Measurements from ENCODE around the gene ACOX2.

Gene ACOX2

GRCh38 chr3:58536501-58537411 is at the start of gene ACOX2:
ACOX2 (minus strand) TSS chr3:58537190; CDS start chr3:58535106, 2,084 bp downstream.
- DNase-seq (ENCODE audit: low spot score in 2 of 2), result no peak

GRCh38 chr3:58585994-58586393 is 49.0 kb upstream of the ACOX2 start:
- Mint-ChIP-seq H3K36me3 (no peaks in the 10 kb centered on the region), H3K4me1 (peaks cover 22% of the 10 kb centered on the region), H3K4me3 (peak overlapping the region; percentile 89), H3K27ac (no peak overlapping the region), H3K9me3 (peaks cover 2% of the 10 kb centered on the region)
- DNase-seq (ENCODE audit: low spot score in 2 of 2) (no peak), ATAC-seq (no peak)

More at GRCh38 chr3:58536501-58537411, at the start of gene ACOX2:
- Mint-ChIP-seq H3K4me1 (peaks cover 24% of the 10 kb centered on the region), H3K36me3 (no peaks in the 10 kb centered on the region), H3K27ac (no peak within 1 kb of the TSS), H3K9me3 (no peaks in the 10 kb centered on the region), H3K4me3 (no peak within 1 kb of the TSS)
- ATAC-seq, result no peak

- peak; percentile 86 for ATAC-seq
- H3K9me3 Mint-ChIP-seq, result peaks cover 2% of the 10 kb centered on the region
- H3K27ac Mint-ChIP-seq, result peak overlapping the region; percentile 40
- H3K36me3 Mint-ChIP-seq, result no peaks in the 10 kb centered on the region
- DNase-seq (ENCODE audit: low spot score in 2 of 2), result peak; percentile 31 to 70
- H3K4me1 Mint-ChIP-seq, result peaks cover 22% of the 10 kb centered on the region
- peak overlapping the region; percentile 89 for H3K4me3 Mint-ChIP-seq
Observed at GRCh38 chr3:58585005-58585786, 48.2 kb upstream of the ACOX2 start.

GRCh38 chr3:58584690-58585004 is 47.7 kb upstream of the ACOX2 start:
- ATAC-seq, result no peak
- Mint-ChIP-seq H3K4me1 (peaks cover 22% of the 10 kb centered on the region), H3K36me3 (no peaks in the 10 kb centered on the region), H3K27ac (peak overlapping the region; percentile 40), H3K9me3 (peaks cover 2% of the 10 kb centered on the region), H3K4me3 (peak overlapping the region; percentile 89)
- DNase-seq (ENCODE audit: low spot score in 2 of 2), result no peak

GRCh38 chr3:58581328-58582091 is 44.5 kb upstream of the ACOX2 start:
- no peak overlapping the region for H3K4me3 Mint-ChIP-seq
- no peak for DNase-seq (ENCODE audit: low spot score in 2 of 2)

GRCh38 chr3:58580826-58581327 is 43.9 kb upstream of the ACOX2 start:
- peaks cover 16% of the 10 kb centered on the region for H3K4me1 Mint-ChIP-seq
- no peaks in the 10 kb centered on the region for H3K9me3 Mint-ChIP-seq
- no peak overlapping the region for H3K27ac Mint-ChIP-seq
- ATAC-seq (no peak), DNase-seq (ENCODE audit: low spot score in 2 of 2) (no peak)
- no peak overlapping the region for H3K4me3 Mint-ChIP-seq
- no peaks in the 10 kb centered on the region for H3K36me3 Mint-ChIP-seq

More at GRCh38 chr3:58581328-58582091, 44.5 kb upstream of the ACOX2 start:
- H3K9me3 Mint-ChIP-seq, result peaks cover 2% of the 10 kb centered on the region
- H3K36me3 Mint-ChIP-seq, result no peaks in the 10 kb centered on the region
- no peak for ATAC-seq
- no peak overlapping the region for H3K27ac Mint-ChIP-seq
- peaks cover 22% of the 10 kb centered on the region for H3K4me1 Mint-ChIP-seq

- no peaks in the 10 kb centered on the region for H3K9me3 Mint-ChIP-seq
- H3K27ac Mint-ChIP-seq, result no peak overlapping the region
- ATAC-seq, result no peak
- H3K4me1 Mint-ChIP-seq, result no peaks in the 10 kb centered on the region
- H3K36me3 Mint-ChIP-seq, result no peaks in the 10 kb centered on the region
- DNase-seq (ENCODE audit: low spot score in 2 of 2), result no peak
- no peak overlapping the region for H3K4me3 Mint-ChIP-seq
Observed at GRCh38 chr3:58578873-58579272, 41.9 kb upstream of the ACOX2 start.

- H3K9me3 Mint-ChIP-seq, result no peaks in the 10 kb centered on the region
Observed at GRCh38 chr3:58577269-58577821, 40.4 kb upstream of the ACOX2 start, which contains the start of gene FAM107A. FAM107A (minus strand) TSS chr3:58577391; CDS start chr3:58569860, 7,531 bp downstream.

GRCh38 chr3:58576716-58577115 is 39.7 kb upstream of the ACOX2 start:
- no peak for DNase-seq (ENCODE audit: low spot score in 2 of 2)
- ATAC-seq, result no peak
- no peaks in the 10 kb centered on the region for H3K9me3 Mint-ChIP-seq
- no peaks in the 10 kb centered on the region for H3K4me1 Mint-ChIP-seq
- H3K27ac Mint-ChIP-seq, result no peak overlapping the region
- no peaks in the 10 kb centered on the region for H3K36me3 Mint-ChIP-seq
- no peak overlapping the region for H3K4me3 Mint-ChIP-seq

More at GRCh38 chr3:58577269-58577821, 40.4 kb upstream of the ACOX2 start, which contains the start of gene FAM107A:
- Mint-ChIP-seq H3K27ac (no peak within 1 kb of the TSS), H3K4me3 (no peak within 1 kb of the TSS), H3K4me1 (no peaks in the 10 kb centered on the region), H3K36me3 (no peaks in the 10 kb centered on the region)
- ATAC-seq (no peak), DNase-seq (ENCODE audit: low spot score in 2 of 2) (no peak)

GRCh38 chr3:58575971-58576652 is 39.1 kb upstream of the ACOX2 start:
- ATAC-seq, result no peak
- H3K36me3 Mint-ChIP-seq, result no peaks in the 10 kb centered on the region

GRCh38 chr3:58574682-58575081 is 37.7 kb upstream of the ACOX2 start:
- DNase-seq (ENCODE audit: low spot score in 2 of 2) (no peak), ATAC-seq (no peak)
- H3K4me3 Mint-ChIP-seq, result no peak overlapping the region
- no peak overlapping the region for H3K27ac Mint-ChIP-seq
- no peaks in the 10 kb centered on the region for H3K4me1 Mint-ChIP-seq
- no peaks in the 10 kb centered on the region for H3K9me3 Mint-ChIP-seq
- no peaks in the 10 kb centered on the region for H3K36me3 Mint-ChIP-seq

More at GRCh38 chr3:58575971-58576652, 39.1 kb upstream of the ACOX2 start:
- no peak overlapping the region for H3K27ac Mint-ChIP-seq
- no peaks in the 10 kb centered on the region for H3K9me3 Mint-ChIP-seq
- no peaks in the 10 kb centered on the region for H3K4me1 Mint-ChIP-seq
- no peak overlapping the region for H3K4me3 Mint-ChIP-seq
- DNase-seq (ENCODE audit: low spot score in 2 of 2), result no peak

- no peak for DNase-seq (ENCODE audit: low spot score in 2 of 2)
- no peak for ATAC-seq
- Mint-ChIP-seq H3K4me1 (peaks cover 1% of the 10 kb centered on the region), H3K9me3 (no peaks in the 10 kb centered on the region), H3K4me3 (no peak overlapping the region), H3K36me3 (no peaks in the 10 kb centered on the region), H3K27ac (no peak overlapping the region)
Observed at GRCh38 chr3:58574106-58574505, 37.1 kb upstream of the ACOX2 start.

- Mint-ChIP-seq H3K36me3 (no peaks in the 10 kb centered on the region), H3K4me1 (peaks cover 6% of the 10 kb centered on the region), H3K4me3 (no peak overlapping the region), H3K9me3 (no peaks in the 10 kb centered on the region), H3K27ac (no peak overlapping the region)
- no peak for DNase-seq (ENCODE audit: low spot score in 2 of 2)
- ATAC-seq, result no peak
Observed at GRCh38 chr3:58573640-58574039, 36.6 kb upstream of the ACOX2 start.

- H3K9me3 Mint-ChIP-seq, result no peaks in the 10 kb centered on the region
- no peak overlapping the region for H3K4me3 Mint-ChIP-seq
- no peak overlapping the region for H3K27ac Mint-ChIP-seq
- ATAC-seq (no peak), DNase-seq (ENCODE audit: low spot score in 2 of 2) (no peak)
- H3K4me1 Mint-ChIP-seq, result peaks cover 8% of the 10 kb centered on the region
- H3K36me3 Mint-ChIP-seq, result no peaks in the 10 kb centered on the region
Observed at GRCh38 chr3:58572634-58573230, 35.7 kb upstream of the ACOX2 start.
